ENCODE data around the gene ARHGEF1. TPM values are rescaled to one million over a fixed set of nuclear protein-coding genes. Genes with fewer than 3 reads are reported as not detected.

The ARHGEF1 gene
- 56.2 and 56.8 TPM in 2 replicates for total RNA-seq

GRCh38 chr19:41882568-41883462, at the start of gene ARHGEF1:
ARHGEF1 (plus strand) TSS chr19:41883184; CDS start chr19:41888083, 4,899 bp downstream.

GRCh38 chr19:41844601-41845000, 38.4 kb upstream of the ARHGEF1 start, which contains the start of gene LYPD4:
LYPD4 (minus strand) TSS chr19:41844683; CDS start chr19:41839285, 5,398 bp downstream.

GRCh38 chr19:41845001-41845050, 38.2 kb upstream of the ARHGEF1 start, which contains the start of gene DMRTC2:
DMRTC2 (plus strand) TSS chr19:41845042; CDS start chr19:41847429, 2,387 bp downstream.

GRCh38 chr19:41859618-41860418, 23.2 kb upstream of the ARHGEF1 start, which contains the start of gene RPS19:
RPS19 (plus strand) TSS chr19:41860255; CDS start chr19:41860775, 520 bp downstream.

GRCh38 chr19:41876847-41877832, 5.8 kb upstream of the ARHGEF1 start, which contains the start of gene CD79A:
CD79A (plus strand) TSS chr19:41877279; CDS start chr19:41877305, 26 bp downstream.

GRCh38 chr19:41928221-41928683, 45.3 kb downstream of the ARHGEF1 start, which contains the start of gene ERFL:
ERFL (minus strand) TSS chr19:41928449; CDS start chr19:41912919, 15,530 bp downstream.

Small RNA genes lying within 50 kb of the gene (small RNA-seq; reads per million reads assigned to genes)
- gene MIR6797, result 0.13 reads per million

Other genes starting within 250 kb of the ARHGEF1 start
- not detected in 2 replicates for gene CEACAM7, start 194.9 kb upstream of the ARHGEF1 start, total RNA-seq
- not detected in 2 replicates for gene CEACAM5, start 174.6 kb upstream of the ARHGEF1 start, total RNA-seq
- not detected in 2 replicates for gene CEACAM6, start 127.7 kb upstream of the ARHGEF1 start, total RNA-seq
- gene CEACAM3, start 86.6 kb upstream of the ARHGEF1 start, total RNA-seq, result not detected in 2 replicates
- not detected in 2 replicates for gene LYPD4, start 38.5 kb upstream of the ARHGEF1 start, total RNA-seq
- gene DMRTC2, start 38.1 kb upstream of the ARHGEF1 start, total RNA-seq, result not detected in 2 replicates
- 908 and 1,614 TPM in 2 replicates for gene RPS19, start 22.9 kb upstream of the ARHGEF1 start, total RNA-seq
- 0.33 TPM in 1 of 2 replicates, not detected in the other for gene CD79A, start 5.9 kb upstream of the ARHGEF1 start, total RNA-seq
- gene ERFL, start 45.3 kb downstream of the ARHGEF1 start, total RNA-seq, result not detected in 2 replicates
- 80.0 and 119 TPM in 2 replicates for gene RABAC1, start 76.1 kb downstream of the ARHGEF1 start, total RNA-seq
- under 0.01 TPM in 1 of 2 replicates, not detected in the other for gene ATP1A3, start 111.0 kb downstream of the ARHGEF1 start, total RNA-seq
- under 0.01 TPM in 1 of 2 replicates, not detected in the other for gene GRIK5, start 187.0 kb downstream of the ARHGEF1 start, total RNA-seq
- gene ZNF574, start 193.0 kb downstream of the ARHGEF1 start, total RNA-seq, result 23.2 and 26.8 TPM in 2 replicates
- 1.3 and 1.5 TPM in 2 replicates for gene POU2F2, start 249.3 kb downstream of the ARHGEF1 start, total RNA-seq